MCF 10A (cell line): ENCODE measurements around the gene QSOX1. TPM values are rescaled to one million over a fixed set of nuclear protein-coding genes. Genes with fewer than 3 reads are reported as not detected.

Experiments used
- BruUV-seq: library from RNA; stranded (reverse); fragments of 400-500 nt; replicated peaks from 2 replicates; lab custom pipeline; 2021; lab: Mats Ljungman, UMichigan
- CTCF ChIA-PET: fragments of 300-600 bp; sonication (Branson Sonifier 250); formaldehyde crosslinking; extraction: SDS; loops from one replicate; lab custom pipeline; 2021; ENCODE audit warnings: antibody characterized with exemption, inconsistent platforms; lab: Yijun Ruan, JAX
- POLR2A ChIA-PET: fragments of 300-600, 350-650 bp; sonication (Branson Sonifier 250); formaldehyde crosslinking; extraction: SDS; loops from one replicate; lab custom pipeline; 2020; ENCODE audit warnings: antibody characterized with exemption, inconsistent platforms; lab: Yijun Ruan, JAX
- DNase-seq: peaks from one replicate; pipeline ENCODE4 v3.0.0-alpha.2; 2018; ENCODE audit not compliant: unreplicated experiment
- H3K27ac Mint-ChIP-seq: one replicate; pipeline ENCODE4 v1.8.0; 2022; ENCODE audit warnings: mild to moderate bottlenecking, low read depth, mixed read lengths; ENCODE audit not compliant: unreplicated experiment
- H3K27me3 Mint-ChIP-seq: one replicate; pipeline ENCODE4 v1.8.0; 2022; ENCODE audit warnings: mixed read lengths; ENCODE audit not compliant: insufficient read depth, unreplicated experiment
- H3K36me3 Mint-ChIP-seq: one replicate; pipeline ENCODE4 v1.8.0; 2022; ENCODE audit warnings: mild to moderate bottlenecking, moderate library complexity, mixed read lengths; ENCODE audit not compliant: insufficient read depth, unreplicated experiment
- H3K4me1 Mint-ChIP-seq: one replicate; pipeline ENCODE4 v1.8.0; 2022; ENCODE audit warnings: mixed read lengths; ENCODE audit not compliant: insufficient read depth, unreplicated experiment
- H3K4me3 Mint-ChIP-seq: one replicate; pipeline ENCODE4 v1.8.0; 2022; ENCODE audit warnings: mild to moderate bottlenecking, moderate library complexity, mixed read lengths; ENCODE audit not compliant: unreplicated experiment
- H3K9me3 Mint-ChIP-seq: one replicate; pipeline ENCODE4 v1.8.0; 2022; ENCODE audit warnings: mixed read lengths; ENCODE audit not compliant: unreplicated experiment
- intact Hi-C: fragments of 100-400 bp; cut with micrococcal nuclease; formaldehyde crosslinking; loops from 2 replicates; pipeline ENCODE4 v1.14.1; 2022
- total RNA-seq: library from RNA; stranded (reverse); gene quantifications from 2 replicates; pipeline ENCODE4 v1.2.3, GENCODE V29; 2022
- TF ChIP-seq, protein P1 (sequence below): fragments of 200-600 bp; IDR thresholded peaks from one replicate; pipeline ENCODE4 v1.8.0; 2022; ENCODE audit warnings: antibody characterized with exemption, mild to moderate bottlenecking; ENCODE audit not compliant: unreplicated experiment

Gene QSOX1
- total RNA-seq, 1 experiment from 2014 or later: 309 TPM

- ChIA-PET CTCF (interaction anchor here (0.6 to 2.0 kb wide), 2 partner anchors 9 to 36 kb away, joined by 3 to 4 read pairs; no protein-coding TSS in a partner anchor), POLR2A (no interaction called here)
- DNase-seq: no peak
- Mint-ChIP-seq H3K27ac (no peak overlapping the region), H3K9me3 (no peaks in the 10 kb centered on the region), H3K27me3 (peaks cover 89% of the 10 kb centered on the region), H3K4me1 (no peaks in the 10 kb centered on the region), H3K4me3 (peak overlapping the region; percentile 19), H3K36me3 (no peaks in the 10 kb centered on the region)
- intact Hi-C loops: loop anchor here (5.0 kb wide), 1 partner anchor 48 kb away; no protein-coding TSS in a partner anchor
- TF ChIP-seq, protein P1, sequence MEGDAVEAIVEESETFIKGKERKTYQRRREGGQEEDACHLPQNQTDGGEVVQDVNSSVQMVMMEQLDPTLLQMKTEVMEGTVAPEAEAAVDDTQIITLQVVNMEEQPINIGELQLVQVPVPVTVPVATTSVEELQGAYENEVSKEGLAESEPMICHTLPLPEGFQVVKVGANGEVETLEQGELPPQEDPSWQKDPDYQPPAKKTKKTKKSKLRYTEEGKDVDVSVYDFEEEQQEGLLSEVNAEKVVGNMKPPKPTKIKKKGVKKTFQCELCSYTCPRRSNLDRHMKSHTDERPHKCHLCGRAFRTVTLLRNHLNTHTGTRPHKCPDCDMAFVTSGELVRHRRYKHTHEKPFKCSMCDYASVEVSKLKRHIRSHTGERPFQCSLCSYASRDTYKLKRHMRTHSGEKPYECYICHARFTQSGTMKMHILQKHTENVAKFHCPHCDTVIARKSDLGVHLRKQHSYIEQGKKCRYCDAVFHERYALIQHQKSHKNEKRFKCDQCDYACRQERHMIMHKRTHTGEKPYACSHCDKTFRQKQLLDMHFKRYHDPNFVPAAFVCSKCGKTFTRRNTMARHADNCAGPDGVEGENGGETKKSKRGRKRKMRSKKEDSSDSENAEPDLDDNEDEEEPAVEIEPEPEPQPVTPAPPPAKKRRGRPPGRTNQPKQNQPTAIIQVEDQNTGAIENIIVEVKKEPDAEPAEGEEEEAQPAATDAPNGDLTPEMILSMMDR: no peak
- BruUV-seq: no TSS peak
These were observed 80.4 kb downstream of the QSOX1 start for GRCh38 chr1:180235077-180235501.

DNA sequence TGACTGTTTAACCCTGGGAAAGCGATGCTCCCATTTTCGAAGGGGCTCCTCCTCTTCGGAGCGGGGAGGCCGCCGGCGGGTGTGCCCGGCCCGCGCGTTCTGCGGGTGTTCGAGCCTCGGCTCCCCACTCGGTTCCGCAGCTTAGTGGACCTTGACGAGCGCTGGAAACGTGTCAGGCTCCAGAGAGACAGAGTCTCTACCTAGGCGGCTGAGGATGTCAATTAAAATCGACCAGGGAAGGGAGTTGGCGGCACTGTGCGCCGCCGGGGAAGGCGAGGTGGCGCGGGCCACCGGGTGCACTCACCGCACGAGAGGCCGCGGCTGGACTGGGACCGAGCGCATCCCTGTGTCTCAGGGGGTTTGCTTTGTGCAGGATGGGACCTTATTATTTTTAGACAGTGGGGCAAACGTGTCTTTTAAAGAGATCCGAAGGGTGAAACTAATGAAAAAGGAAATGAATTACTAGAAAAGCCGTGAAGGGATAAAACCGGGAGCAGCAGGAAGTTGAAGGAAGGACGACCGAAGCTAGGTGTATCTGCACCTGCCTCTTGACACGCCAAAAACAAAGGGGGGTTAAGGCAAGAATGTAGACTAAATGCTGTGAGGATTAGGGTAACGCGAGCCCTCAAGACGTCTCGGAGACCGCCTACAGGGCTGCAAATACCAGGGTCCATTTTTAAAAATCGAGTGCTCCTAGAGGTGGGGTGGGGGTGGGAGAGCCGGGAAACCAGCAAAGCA is 81.0 kb downstream of the QSOX1 start:
- Mint-ChIP-seq H3K9me3 (no peaks in the 10 kb centered on the region), H3K36me3 (no peaks in the 10 kb centered on the region), H3K27ac (no peak overlapping the region), H3K4me1 (no peaks in the 10 kb centered on the region), H3K27me3 (peaks cover 94% of the 10 kb centered on the region), H3K4me3 (no peak overlapping the region)
- TF ChIP-seq, protein P1: no peak
- POLR2A ChIA-PET: interaction anchor here (0.7 kb wide), 1 partner anchor 25 kb away, joined by 5 read pairs; no protein-coding TSS in a partner anchor
- CTCF ChIA-PET: interaction anchor here (0.6 to 1.1 kb wide), 2 partner anchors 9 to 67 kb away, joined by 3 read pairs; no protein-coding TSS in a partner anchor
- no TSS peak for BruUV-seq
- intact Hi-C loops: loop anchor here (5.0 kb wide), 1 partner anchor 48 kb away; no protein-coding TSS in a partner anchor
- no peak for DNase-seq

DNA sequence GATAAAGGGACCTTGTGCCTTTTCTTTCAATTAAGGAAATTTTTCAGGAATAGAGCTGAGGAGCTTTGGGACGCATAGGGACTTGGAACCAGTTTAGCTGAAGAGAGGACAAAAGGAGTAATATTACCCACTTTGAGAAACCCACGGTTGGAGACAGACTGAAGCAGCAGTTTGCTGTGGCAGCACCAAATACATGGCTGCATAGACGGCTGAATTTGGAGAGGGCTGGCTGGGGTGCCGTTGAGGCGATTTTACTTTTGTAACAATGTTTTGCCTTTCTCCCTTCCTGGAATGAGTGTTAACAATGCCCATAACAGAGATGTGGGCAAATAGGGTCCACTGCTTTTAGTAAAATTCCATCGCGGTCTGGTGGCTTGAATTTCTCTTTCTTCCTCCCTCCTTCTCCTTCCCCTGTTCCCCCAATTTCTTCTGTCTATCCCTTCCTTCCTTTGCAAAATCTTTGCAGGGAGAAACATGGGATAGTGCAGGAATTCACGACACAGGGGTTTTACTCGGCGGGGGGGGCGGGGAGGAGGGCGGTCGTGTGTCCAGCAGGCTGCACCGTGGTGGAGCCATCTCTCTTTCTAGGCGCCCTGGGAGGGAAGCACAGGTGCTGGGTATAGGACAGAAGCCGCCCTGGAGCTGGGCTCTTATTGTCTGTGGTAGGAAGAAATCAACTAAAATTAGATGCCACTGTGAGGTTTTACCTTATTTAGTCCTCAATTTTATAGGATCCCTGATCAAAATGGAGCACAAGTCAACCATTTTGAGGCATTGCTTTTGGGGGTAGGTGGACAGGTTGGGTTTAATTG is 82.2 kb downstream of the QSOX1 start:
- intact Hi-C loops: loop anchor here (5.0 kb wide), 1 partner anchor 50 kb away; no protein-coding TSS in a partner anchor
- H3K27ac Mint-ChIP-seq: no peak overlapping the region
- H3K9me3 Mint-ChIP-seq: no peaks in the 10 kb centered on the region
- CTCF ChIA-PET: interaction anchor here (0.6 to 1.0 kb wide), 4 partner anchors 33 to 190 kb away, joined by 3 to 4 read pairs (median 4); no protein-coding TSS in a partner anchor
- peaks cover 100% of the 10 kb centered on the region for H3K27me3 Mint-ChIP-seq
- no peaks in the 10 kb centered on the region for H3K36me3 Mint-ChIP-seq
- no peak for DNase-seq
- BruUV-seq: no TSS peak
- no peak overlapping the region for H3K4me3 Mint-ChIP-seq
- POLR2A ChIA-PET: no interaction called here
- TF ChIP-seq, protein P1: no peak
- no peaks in the 10 kb centered on the region for H3K4me1 Mint-ChIP-seq
